Measurements from ENCODE around the gene SUSD5. TPM values are rescaled to one million over a fixed set of nuclear protein-coding genes. Genes with fewer than 3 reads are reported as not detected.
"Not testable (repeated sequence)": the region's sequence is repeated elsewhere in the genome, so short reads cannot be mapped to it uniquely, and the experiment has no call there.

Gene SUSD5
- total RNA-seq, 4 donors from 2014 or later, result 0.18 to 0.85 (median 0.40) TPM; not detected in 1

DNA sequence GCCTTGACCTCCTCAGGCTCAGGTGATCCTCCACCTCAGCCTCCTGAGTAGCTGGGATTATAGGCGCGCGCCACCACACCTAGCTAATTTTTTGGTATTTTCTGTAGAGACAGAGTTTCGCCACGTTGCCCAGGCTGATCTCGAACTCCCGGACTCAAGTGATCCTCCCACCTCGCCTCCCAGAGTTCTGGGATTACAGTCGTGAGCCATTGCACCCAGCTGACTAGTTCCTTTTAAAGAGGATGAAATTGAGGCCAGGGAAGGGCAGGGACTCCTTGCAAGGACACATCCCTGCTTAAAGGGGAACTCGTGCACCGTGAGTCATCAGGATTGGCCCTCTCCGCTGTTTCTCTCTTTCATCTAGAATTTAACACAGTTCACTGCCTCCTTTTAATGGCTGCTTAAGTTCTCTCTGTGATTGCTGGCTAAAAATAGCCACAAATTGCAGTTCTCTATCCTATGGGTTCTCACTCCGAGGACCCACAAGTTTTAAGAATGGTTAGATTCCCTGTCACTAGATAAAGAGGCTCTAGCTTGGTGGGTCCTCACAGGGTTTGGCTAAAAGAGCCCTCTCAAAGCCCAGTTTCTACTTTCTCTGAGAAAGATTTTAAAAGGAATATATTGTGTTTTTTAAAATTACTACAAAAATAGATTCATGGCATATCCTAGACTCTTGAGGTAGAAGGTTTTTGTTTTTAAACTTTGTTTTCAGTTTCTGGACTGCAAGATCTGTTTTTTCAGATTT lies 103.4 kb downstream of the SUSD5 start:
- TF ChIP-seq POLR2A (IDR thresholded peaks at IDR 0.05), result no peak
- TF ChIP-seq, protein P1, sequence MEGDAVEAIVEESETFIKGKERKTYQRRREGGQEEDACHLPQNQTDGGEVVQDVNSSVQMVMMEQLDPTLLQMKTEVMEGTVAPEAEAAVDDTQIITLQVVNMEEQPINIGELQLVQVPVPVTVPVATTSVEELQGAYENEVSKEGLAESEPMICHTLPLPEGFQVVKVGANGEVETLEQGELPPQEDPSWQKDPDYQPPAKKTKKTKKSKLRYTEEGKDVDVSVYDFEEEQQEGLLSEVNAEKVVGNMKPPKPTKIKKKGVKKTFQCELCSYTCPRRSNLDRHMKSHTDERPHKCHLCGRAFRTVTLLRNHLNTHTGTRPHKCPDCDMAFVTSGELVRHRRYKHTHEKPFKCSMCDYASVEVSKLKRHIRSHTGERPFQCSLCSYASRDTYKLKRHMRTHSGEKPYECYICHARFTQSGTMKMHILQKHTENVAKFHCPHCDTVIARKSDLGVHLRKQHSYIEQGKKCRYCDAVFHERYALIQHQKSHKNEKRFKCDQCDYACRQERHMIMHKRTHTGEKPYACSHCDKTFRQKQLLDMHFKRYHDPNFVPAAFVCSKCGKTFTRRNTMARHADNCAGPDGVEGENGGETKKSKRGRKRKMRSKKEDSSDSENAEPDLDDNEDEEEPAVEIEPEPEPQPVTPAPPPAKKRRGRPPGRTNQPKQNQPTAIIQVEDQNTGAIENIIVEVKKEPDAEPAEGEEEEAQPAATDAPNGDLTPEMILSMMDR (IDR thresholded peaks at IDR 0.05), result no peak

DNA sequence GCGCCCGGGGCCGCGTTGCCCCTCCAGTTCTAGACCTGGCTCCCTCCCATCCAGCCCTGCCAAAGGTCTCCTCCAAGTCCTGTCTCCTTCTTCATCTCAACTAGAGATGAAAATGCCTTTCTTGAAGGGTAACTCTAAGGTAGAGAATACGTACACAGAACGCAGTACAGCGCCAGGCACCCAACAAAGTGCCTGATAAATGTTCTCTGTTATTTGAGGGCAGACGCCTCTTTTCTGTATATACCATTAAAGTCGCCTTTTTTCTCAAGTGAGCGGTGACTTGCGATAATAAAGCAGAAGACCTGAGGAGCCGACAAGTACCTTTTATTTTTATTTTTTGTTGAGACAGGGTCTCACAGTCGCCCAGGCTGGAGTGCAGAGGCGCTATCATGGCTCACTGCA lies 104.0 kb downstream of the SUSD5 start:
- Histone ChIP-seq H3K36me3 (no peaks in the 10 kb centered on the region), H3K9me3 (no peaks in the 10 kb centered on the region), H3K4me3 (peak overlapping the region; percentile 69 to 78 (median 75)), H3K27ac (peak overlapping the region; percentile 92 to 97 (median 96)), H3K27me3 (no peaks in the 10 kb centered on the region), H3K4me1 (peaks cover 0 to 16% (median 2%) of the 10 kb centered on the region in 4 donors)
- no peak for DNase-seq
- TF ChIP-seq, protein P1 (IDR thresholded peaks at IDR 0.05), result no peak
- TF ChIP-seq POLR2A (IDR thresholded peaks at IDR 0.05), result no peak

More for the DNA sequence above, 103.4 kb downstream of the SUSD5 start:
- Histone ChIP-seq H3K4me1 (peaks cover 0 to 16% (median 2%) of the 10 kb centered on the region in 4 donors), H3K9me3 (no peaks in the 10 kb centered on the region), H3K27ac (peak overlapping the region; percentile 92 to 97 (median 96)), H3K27me3 (no peaks in the 10 kb centered on the region), H3K36me3 (no peaks in the 10 kb centered on the region), H3K4me3 (peak overlapping the region; percentile 69 to 78 (median 75))
- peak in 2 of 3 donors; percentile 56 to 84 for DNase-seq

DNA sequence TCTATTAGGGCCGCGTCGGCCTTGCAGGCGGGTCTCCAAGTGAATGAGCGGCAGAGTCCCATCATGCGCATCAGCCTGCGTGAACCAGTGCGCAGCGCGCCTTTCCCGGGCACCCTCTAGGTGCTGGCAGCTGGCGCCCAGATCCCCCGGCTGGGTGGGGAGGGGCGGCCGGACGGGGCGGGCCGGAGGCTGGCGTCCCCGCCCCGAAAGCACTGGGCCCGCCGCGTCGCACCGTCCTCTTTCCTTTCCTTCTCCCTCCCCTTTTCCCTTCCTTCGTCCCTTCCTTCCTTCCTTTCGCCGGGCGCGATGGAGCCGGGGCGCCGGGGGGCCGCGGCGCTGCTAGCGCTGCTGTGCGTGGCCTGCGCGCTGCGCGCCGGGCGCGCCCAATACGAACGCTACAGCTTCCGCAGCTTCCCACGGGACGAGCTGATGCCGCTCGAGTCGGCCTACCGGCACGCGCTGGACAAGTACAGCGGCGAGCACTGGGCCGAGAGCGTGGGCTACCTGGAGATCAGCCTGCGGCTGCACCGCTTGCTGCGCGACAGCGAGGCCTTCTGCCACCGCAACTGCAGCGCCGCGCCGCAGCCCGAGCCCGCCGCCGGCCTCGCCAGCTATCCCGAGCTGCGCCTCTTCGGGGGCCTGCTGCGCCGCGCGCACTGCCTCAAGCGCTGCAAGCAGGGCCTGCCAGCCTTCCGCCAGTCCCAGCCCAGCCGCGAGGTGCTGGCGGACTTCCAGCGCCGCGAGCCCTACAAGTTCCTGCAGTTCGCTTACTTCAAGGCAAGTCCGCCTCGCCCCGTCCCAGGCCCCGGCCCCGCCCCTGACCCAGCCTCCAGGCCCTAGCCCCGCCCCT lies 104.6 kb downstream of the SUSD5 start, which contains the start of gene CRTAP:
TSS of gene CRTAP (plus strand) at position 243 of the 850 bp plus-strand sequence. CDS start at position 307, 64 bp downstream.
- H3K4me1 ChIP-seq, result peaks cover 0 to 16% (median 2%) of the 10 kb centered on the region in 4 donors
- peak within 1 kb of the TSS; percentile 92 to 97 (median 96) for H3K27ac ChIP-seq
- peak within 1 kb of the TSS; percentile 69 to 78 (median 75) for H3K4me3 ChIP-seq
- no peaks in the 10 kb centered on the region for H3K9me3 ChIP-seq
- H3K36me3 ChIP-seq, result no peaks in the 10 kb centered on the region
- no peaks in the 10 kb centered on the region for H3K27me3 ChIP-seq
- peak; percentile 94 to 98 (median 95) for DNase-seq
- TF ChIP-seq, protein P1 (IDR thresholded peaks at IDR 0.05), result peak in 2 of 6 experiments; percentile 17 to 23
- TF ChIP-seq POLR2A (IDR thresholded peaks at IDR 0.05), result peak; percentile 56 to 57

- no peak for TF ChIP-seq POLR2A (IDR thresholded peaks at IDR 0.05)
- TF ChIP-seq, protein P1 (IDR thresholded peaks at IDR 0.05), result no peak
- Histone ChIP-seq H3K4me1 (peaks cover 0 to 16% (median 2%) of the 10 kb centered on the region in 4 donors), H3K27me3 (no peaks in the 10 kb centered on the region), H3K9me3 (no peaks in the 10 kb centered on the region), H3K27ac (peak overlapping the region in 1 of 4 donors; percentile 19), H3K36me3 (no peaks in the 10 kb centered on the region), H3K4me3 (peak overlapping the region in 1 of 4 donors; percentile 10)
- no peak for DNase-seq
Measured at GRCh38 chr3:33111581-33111980, 107.0 kb downstream of the SUSD5 start.

DNA sequence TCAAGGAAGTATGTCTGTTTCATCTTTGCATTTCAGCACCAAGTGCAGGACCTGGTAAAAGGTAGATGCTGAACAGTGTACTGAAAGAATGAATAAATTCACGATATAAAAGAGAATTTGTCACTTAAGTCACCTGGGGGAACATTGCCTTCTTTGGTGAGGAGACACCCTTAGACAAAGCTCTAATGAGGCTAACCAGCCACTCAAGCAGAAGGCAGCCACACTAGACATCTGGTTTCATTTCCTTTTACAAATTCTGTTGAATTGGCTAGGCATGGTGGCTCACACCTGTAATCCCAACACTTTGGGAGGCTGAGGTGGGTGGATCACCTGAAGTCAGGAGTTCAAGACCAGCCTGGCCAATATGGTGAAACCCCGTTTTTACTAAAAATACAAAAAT lies 111.8 kb downstream of the SUSD5 start:
- not testable (repeated sequence) for H3K4me3 ChIP-seq, H3K27me3 ChIP-seq, H3K9me3 ChIP-seq, H3K27ac ChIP-seq, DNase-seq, H3K36me3 ChIP-seq, H3K4me1 ChIP-seq
